Esophagus (tissue), 2 donors: ENCODE data around the gene CES2. TPM values are rescaled to one million over a fixed set of nuclear protein-coding genes. Genes with fewer than 3 reads are reported as not detected.
"Not testable (repeated sequence)": the region's sequence is repeated elsewhere in the genome, so short reads cannot be mapped to it uniquely, and the experiment has no call there.

Experiments used
- H3K27ac ChIP-seq, 2 donors: one replicate each; pipeline ENCODE4 v1.5.1; 2013; ENCODE audit warnings: low read depth in 2 of 2, mild to moderate bottlenecking in 2 of 2, inconsistent platforms in 1 of 2, low read length in 1 of 2, moderate library complexity in 1 of 2
- H3K27me3 ChIP-seq, 2 donors: one replicate each; pipeline ENCODE4 v1.6.1; 2013; ENCODE audit warnings: low read length in 2 of 2, control low read depth in 1 of 2, mild to moderate bottlenecking in 1 of 2; ENCODE audit not compliant: insufficient read depth in 2 of 2, control insufficient read depth in 1 of 2
- H3K36me3 ChIP-seq, 2 donors: one replicate each; pipeline ENCODE4 v1.6.1; 2013; ENCODE audit warnings: low read length in 1 of 2; ENCODE audit not compliant: control insufficient read depth in 2 of 2, insufficient read depth in 2 of 2
- H3K4me1 ChIP-seq, 2 donors: one replicate each; pipeline ENCODE4 v1.6.1; 2013; ENCODE audit warnings: low read length in 1 of 2; ENCODE audit not compliant: control insufficient read depth in 2 of 2, insufficient read depth in 2 of 2
- H3K4me3 ChIP-seq, 2 donors: one replicate each; pipeline ENCODE4 v1.5.1; 2013; ENCODE audit warnings: low read length in 2 of 2, mild to moderate bottlenecking in 2 of 2, low read depth in 1 of 2, moderate library complexity in 1 of 2
- H3K9me3 ChIP-seq, 2 donors: one replicate each; pipeline ENCODE4 v1.6.1; 2013; ENCODE audit warnings: mild to moderate bottlenecking in 2 of 2, low read depth in 1 of 2, low read length in 1 of 2, moderate library complexity in 1 of 2; ENCODE audit not compliant: control insufficient read depth in 2 of 2, insufficient read depth in 1 of 2
- WGBS, 2 donors: extraction: QIAGEN DNeasy Blood & Tissue Kit; methylation state at CpG; one replicate each; pipeline ENCODE4 v1.1.7; 2013; 5-methylcytosine and 5-hydroxymethylcytosine counted together
- polyA plus RNA-seq, 2 donors: library from polyadenylated mRNA; stranded (reverse); fragments of 200-250 nt; gene quantifications; one replicate each; pipeline ENCODE4 v1.2.3, GENCODE V29; 2013
- donor health status: healthy with polysubstance abuse.
- donor health status: Bipolar disorder and iron deficiency.

Gene CES2
- polyA plus RNA-seq, 2 donors, result 120 to 128 TPM

DNA sequence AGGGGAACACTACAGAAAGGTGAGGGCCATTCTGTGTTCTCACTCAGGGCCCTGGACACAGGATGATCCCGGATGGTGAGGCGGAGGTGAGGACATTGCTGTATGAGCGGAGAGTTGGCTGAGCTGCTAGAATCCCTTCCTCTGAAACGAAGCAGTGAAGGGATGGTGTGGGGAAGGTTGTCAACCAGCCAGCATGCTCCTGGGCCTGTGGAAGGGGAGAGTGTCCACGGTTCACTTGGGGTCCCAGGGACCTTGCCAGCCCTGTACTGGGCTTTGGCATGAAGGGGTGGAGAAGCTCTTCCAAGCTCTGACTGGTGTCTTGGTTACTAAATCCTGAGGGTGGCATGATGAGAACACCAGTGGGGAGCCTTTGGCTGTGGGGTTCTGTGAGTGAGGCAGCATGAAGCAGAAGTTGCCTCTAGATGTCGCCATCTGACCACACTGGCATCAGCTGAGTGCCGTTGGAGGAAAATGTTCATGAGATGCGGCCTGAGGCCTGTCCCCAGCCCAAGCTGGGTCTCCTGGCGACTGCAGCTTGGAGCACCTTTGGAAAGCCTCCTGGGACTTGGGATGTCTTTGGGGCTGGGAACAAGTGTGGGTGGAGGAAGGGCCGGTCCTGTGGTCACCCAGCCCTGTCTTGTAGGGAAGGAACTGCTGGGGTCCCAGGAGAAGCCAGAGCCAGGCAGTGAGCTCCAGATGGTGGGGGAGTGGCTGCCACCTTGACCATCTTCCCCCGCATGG lies 40.2 kb upstream of the CES2 start:
- H3K27me3 ChIP-seq, result no peaks in the 10 kb centered on the region
- H3K4me3 ChIP-seq, result no peak overlapping the region
- H3K27ac ChIP-seq, result peak overlapping the region; percentile 52 to 92
- no peaks in the 10 kb centered on the region for H3K9me3 ChIP-seq
- H3K36me3 ChIP-seq, result no peaks in the 10 kb centered on the region
- H3K4me1 ChIP-seq, result peaks cover 12 to 14% of the 10 kb centered on the region in 2 donors
- 39 to 46% methylated on average over 11 of the region's 11 CpGs for WGBS, 2 donors

DNA sequence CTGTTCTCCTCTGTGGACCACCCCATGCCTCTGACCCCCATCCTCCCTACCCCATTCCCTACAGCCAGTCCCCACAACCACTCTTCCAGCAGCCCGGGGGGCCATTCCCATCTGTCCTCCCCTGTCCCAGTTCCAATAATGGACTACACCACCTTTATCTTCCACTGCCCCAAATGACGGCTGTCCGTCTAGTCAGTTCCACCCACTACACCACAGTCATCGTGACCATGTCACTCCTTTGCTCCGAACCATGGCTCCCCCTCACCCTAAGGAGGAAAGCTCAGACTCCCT lies 39.7 kb upstream of the CES2 start:
- 86 to 88% methylated on average over 5 of the region's 5 CpGs for WGBS, 2 donors
- Histone ChIP-seq H3K4me1 (peaks cover 14 to 17% of the 10 kb centered on the region in 2 donors), H3K27me3 (no peaks in the 10 kb centered on the region), H3K27ac (peak overlapping the region; percentile 52 to 92), H3K4me3 (no peak overlapping the region), H3K36me3 (no peaks in the 10 kb centered on the region), H3K9me3 (no peaks in the 10 kb centered on the region)

DNA sequence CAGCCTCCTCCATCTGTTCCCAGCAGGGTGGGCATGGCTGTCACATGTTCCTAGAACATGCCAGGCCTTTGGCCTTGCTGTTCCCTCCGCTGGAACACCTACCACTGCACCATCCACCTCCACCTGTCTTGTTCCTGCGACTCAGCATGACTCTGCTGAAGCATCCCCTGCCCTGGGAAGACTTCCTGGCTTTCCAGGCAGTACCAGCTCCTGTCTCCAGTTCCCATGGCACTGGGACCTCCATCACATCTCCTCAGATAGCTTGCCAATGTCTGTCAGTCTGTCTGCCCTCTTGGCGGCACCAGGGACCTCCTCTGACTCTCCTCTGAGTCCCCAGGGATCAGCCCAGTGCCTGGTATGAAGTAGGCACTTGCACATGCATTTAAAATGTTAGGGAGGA lies 39.3 kb upstream of the CES2 start:
- 83 to 94% methylated on average over 3 of the region's 3 CpGs for WGBS, 2 donors
- peak overlapping the region; percentile 52 to 92 for H3K27ac ChIP-seq

GRCh38 chr16:66896682-66897081 lies 38.6 kb upstream of the CES2 start:
- peaks cover 21 to 24% of the 10 kb centered on the region in 2 donors for H3K4me1 ChIP-seq
- not testable (repeated sequence) for H3K9me3 ChIP-seq, H3K27me3 ChIP-seq, H3K4me3 ChIP-seq, H3K36me3 ChIP-seq
- H3K27ac ChIP-seq, result peak overlapping the region; percentile 85 to 93
- WGBS, 2 donors, result 55 to 56% methylated on average over 5 of the region's 5 CpGs

More for the DNA sequence above, 39.3 kb upstream of the CES2 start:
- H3K9me3 ChIP-seq, result no peaks in the 10 kb centered on the region
- peaks cover 17 to 21% of the 10 kb centered on the region in 2 donors for H3K4me1 ChIP-seq
- no peak overlapping the region for H3K4me3 ChIP-seq
- H3K36me3 ChIP-seq, result no peaks in the 10 kb centered on the region
- H3K27me3 ChIP-seq, result no peaks in the 10 kb centered on the region

DNA sequence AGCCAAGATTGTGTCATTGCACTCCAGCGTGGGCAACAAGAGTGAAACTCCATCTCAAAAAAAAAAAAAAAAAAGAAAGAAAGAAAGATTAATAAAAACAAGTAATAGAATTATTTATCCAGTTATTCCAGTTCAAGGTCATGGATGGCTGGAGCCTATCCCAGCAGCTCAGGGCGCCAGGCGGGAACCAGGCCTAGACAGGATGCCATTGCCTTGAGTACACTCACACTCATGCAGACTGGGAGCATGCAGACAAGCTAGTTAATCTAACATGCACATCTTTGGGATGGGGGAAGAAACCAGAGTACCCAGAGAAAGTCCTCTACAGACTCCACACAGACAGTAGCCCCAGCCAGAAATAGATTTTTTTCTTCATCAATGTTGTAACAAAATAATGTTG lies 37.1 kb upstream of the CES2 start:
- Histone ChIP-seq H3K36me3 (no peaks in the 10 kb centered on the region), H3K4me1 (peaks cover 24 to 32% of the 10 kb centered on the region in 2 donors), H3K9me3 (no peaks in the 10 kb centered on the region), H3K27me3 (no peaks in the 10 kb centered on the region), H3K4me3 (no peak overlapping the region), H3K27ac (peak overlapping the region; percentile 43 to 97)
- 29 to 49% methylated on average over 3 of the region's 3 CpGs for WGBS, 2 donors

- Histone ChIP-seq H3K4me1 (peaks cover 24 to 38% of the 10 kb centered on the region in 2 donors), H3K27me3 (no peaks in the 10 kb centered on the region), H3K27ac (peak overlapping the region; percentile 86 to 97), H3K36me3 (no peaks in the 10 kb centered on the region), H3K9me3 (no peaks in the 10 kb centered on the region), H3K4me3 (no peak overlapping the region)
- 69 to 82% methylated on average over 2 of the region's 2 CpGs for WGBS, 2 donors
Measured at GRCh38 chr16:66898933-66899309, 36.4 kb upstream of the CES2 start.

DNA sequence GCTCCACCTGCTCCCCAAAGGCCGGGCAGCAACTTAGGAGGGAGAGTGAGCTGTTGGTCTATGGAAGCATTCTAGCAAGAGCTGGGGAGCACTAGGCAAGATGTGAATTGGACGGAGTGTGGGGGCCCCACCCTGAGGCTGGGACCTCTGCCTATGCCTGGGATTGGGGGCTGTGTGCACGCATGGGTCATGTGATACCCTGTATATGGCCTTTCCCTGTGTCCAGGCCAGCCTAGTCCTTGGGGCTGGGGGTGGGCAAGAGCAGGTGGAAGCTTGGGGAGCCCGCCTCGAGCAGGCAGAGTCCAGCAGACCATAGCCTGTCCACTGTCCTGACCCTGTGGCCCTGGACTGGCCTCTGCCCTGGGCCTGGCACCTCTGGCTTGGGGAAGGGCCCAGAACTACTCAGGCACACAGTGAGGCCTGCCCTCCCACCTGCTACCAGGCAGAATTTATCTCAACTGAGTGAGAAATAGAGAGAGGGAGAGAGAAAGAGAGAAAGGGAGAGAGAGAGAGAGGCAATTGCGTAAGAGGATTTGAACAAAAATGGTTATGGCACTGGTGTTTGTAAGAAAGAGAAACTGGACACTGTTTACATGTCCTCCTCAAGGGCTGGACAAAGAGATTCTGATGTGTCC lies 35.9 kb upstream of the CES2 start:
- H3K4me3 ChIP-seq, result no peak overlapping the region
- H3K9me3 ChIP-seq, result no peaks in the 10 kb centered on the region
- peak overlapping the region; percentile 86 to 97 for H3K27ac ChIP-seq
- H3K36me3 ChIP-seq, result no peaks in the 10 kb centered on the region
- H3K27me3 ChIP-seq, result no peaks in the 10 kb centered on the region
- H3K4me1 ChIP-seq, result peaks cover 24 to 43% of the 10 kb centered on the region in 2 donors
- WGBS, 2 donors, result 80 to 82% methylated on average over 6 of the region's 6 CpGs

- H3K4me3 ChIP-seq, result no peak overlapping the region
Measured at GRCh38 chr16:66899945-66900710, 35.2 kb upstream of the CES2 start.

GRCh38 chr16:66900721-66901441 lies 34.4 kb upstream of the CES2 start:
- no peak overlapping the region for H3K4me3 ChIP-seq
- WGBS, 2 donors, result 31 to 34% methylated on average over 7 of the region's 7 CpGs
- H3K36me3 ChIP-seq, result no peaks in the 10 kb centered on the region

More at GRCh38 chr16:66899945-66900710, 35.2 kb upstream of the CES2 start:
- H3K9me3 ChIP-seq, result no peaks in the 10 kb centered on the region
- WGBS, 2 donors, result 21 to 25% methylated on average over 9 of the region's 9 CpGs
- H3K36me3 ChIP-seq, result no peaks in the 10 kb centered on the region
- peaks cover 24 to 49% of the 10 kb centered on the region in 2 donors for H3K4me1 ChIP-seq
- peak overlapping the region; percentile 86 to 96 for H3K27ac ChIP-seq
- H3K27me3 ChIP-seq, result no peaks in the 10 kb centered on the region

More at GRCh38 chr16:66900721-66901441, 34.4 kb upstream of the CES2 start:
- Histone ChIP-seq H3K27me3 (no peaks in the 10 kb centered on the region), H3K4me1 (peaks cover 18 to 53% of the 10 kb centered on the region in 2 donors), H3K27ac (peak overlapping the region; percentile 86 to 96), H3K9me3 (no peaks in the 10 kb centered on the region)
